ENCODE data around the gene C1orf167.

The C1orf167 gene

GRCh38 chr1:11764519-11764918, 2.5 kb downstream of the C1orf167 start:
- DNase-seq (ENCODE audit: low spot score) = no peak

- DNase-seq (ENCODE audit: low spot score) = no peak
These were observed 3.9 kb downstream of the C1orf167 start for GRCh38 chr1:11765661-11766428.

GRCh38 chr1:11766429-11766776, 4.4 kb downstream of the C1orf167 start:
- no peak for DNase-seq (ENCODE audit: low spot score)

GRCh38 chr1:11767922-11768704, 6.1 kb downstream of the C1orf167 start:
- no peak for DNase-seq (ENCODE audit: low spot score)

GRCh38 chr1:11768821-11769220, 6.8 kb downstream of the C1orf167 start:
- DNase-seq (ENCODE audit: low spot score) = no peak

- DNase-seq (ENCODE audit: low spot score) = no peak
These were observed 7.3 kb downstream of the C1orf167 start for GRCh38 chr1:11769274-11769673.

- DNase-seq (ENCODE audit: low spot score) = no peak
These were observed 8.0 kb downstream of the C1orf167 start for GRCh38 chr1:11770011-11770410.

GRCh38 chr1:11771481-11772043, 9.6 kb downstream of the C1orf167 start:
- no peak for DNase-seq (ENCODE audit: low spot score)

GRCh38 chr1:11772458-11772857, 10.5 kb downstream of the C1orf167 start:
- DNase-seq (ENCODE audit: low spot score) = no peak

GRCh38 chr1:11774753-11775152, 12.8 kb downstream of the C1orf167 start:
- no peak for DNase-seq (ENCODE audit: low spot score)

GRCh38 chr1:11777658-11778322, 15.8 kb downstream of the C1orf167 start:
- no peak for DNase-seq (ENCODE audit: low spot score)

- DNase-seq (ENCODE audit: low spot score) = no peak
These were observed 16.3 kb downstream of the C1orf167 start for GRCh38 chr1:11778336-11778735.

- no peak for DNase-seq (ENCODE audit: low spot score)
These were observed 17.0 kb downstream of the C1orf167 start for GRCh38 chr1:11778844-11779623.

- DNase-seq (ENCODE audit: low spot score) = no peak
These were observed 17.9 kb downstream of the C1orf167 start for GRCh38 chr1:11779715-11780379.

GRCh38 chr1:11780380-11781147, 18.6 kb downstream of the C1orf167 start:
- no peak for DNase-seq (ENCODE audit: low spot score)

GRCh38 chr1:11781297-11781696, 19.3 kb downstream of the C1orf167 start:
- no peak for DNase-seq (ENCODE audit: low spot score)

GRCh38 chr1:11782127-11782708, 20.2 kb downstream of the C1orf167 start:
- no peak for DNase-seq (ENCODE audit: low spot score)

GRCh38 chr1:11783556-11783955, 21.6 kb downstream of the C1orf167 start:
- no peak for DNase-seq (ENCODE audit: low spot score)

GRCh38 chr1:11784256-11784992, 22.4 kb downstream of the C1orf167 start:
- no peak for DNase-seq (ENCODE audit: low spot score)
